HUES6 (cell line): Measurements from ENCODE around the gene BAZ2B.

Source experiments
- H3K27ac ChIP-seq: 2 replicates; pipeline ENCODE4 v1.7.0; 2013; ENCODE audit warnings: low read depth, mild to moderate bottlenecking, low read length, inconsistent platforms
- H3K27me3 ChIP-seq: 2 replicates; pipeline ENCODE4 v1.6.1; 2013; ENCODE audit warnings: low read length; ENCODE audit not compliant: control insufficient read depth, insufficient read depth
- H3K36me3 ChIP-seq: 2 replicates; pipeline ENCODE4 v1.6.1; 2013; ENCODE audit warnings: low read length; ENCODE audit not compliant: control insufficient read depth, insufficient read depth
- H3K4me1 ChIP-seq: 2 replicates; pipeline ENCODE4 v1.6.1; 2013; ENCODE audit warnings: low read length; ENCODE audit not compliant: control insufficient read depth, insufficient read depth
- H3K4me3 ChIP-seq: 2 replicates; pipeline ENCODE4 v1.5.1; 2013; ENCODE audit warnings: low read depth, low read length
- H3K9ac ChIP-seq: one replicate; pipeline ENCODE4 v1.6.1; 2013; ENCODE audit warnings: mild to moderate bottlenecking, low read length
- H3K9me3 ChIP-seq: 2 replicates; pipeline ENCODE4 v1.6.1; 2013; ENCODE audit warnings: low read depth, low read length; ENCODE audit not compliant: control insufficient read depth, insufficient read depth

BAZ2B gene

DNA sequence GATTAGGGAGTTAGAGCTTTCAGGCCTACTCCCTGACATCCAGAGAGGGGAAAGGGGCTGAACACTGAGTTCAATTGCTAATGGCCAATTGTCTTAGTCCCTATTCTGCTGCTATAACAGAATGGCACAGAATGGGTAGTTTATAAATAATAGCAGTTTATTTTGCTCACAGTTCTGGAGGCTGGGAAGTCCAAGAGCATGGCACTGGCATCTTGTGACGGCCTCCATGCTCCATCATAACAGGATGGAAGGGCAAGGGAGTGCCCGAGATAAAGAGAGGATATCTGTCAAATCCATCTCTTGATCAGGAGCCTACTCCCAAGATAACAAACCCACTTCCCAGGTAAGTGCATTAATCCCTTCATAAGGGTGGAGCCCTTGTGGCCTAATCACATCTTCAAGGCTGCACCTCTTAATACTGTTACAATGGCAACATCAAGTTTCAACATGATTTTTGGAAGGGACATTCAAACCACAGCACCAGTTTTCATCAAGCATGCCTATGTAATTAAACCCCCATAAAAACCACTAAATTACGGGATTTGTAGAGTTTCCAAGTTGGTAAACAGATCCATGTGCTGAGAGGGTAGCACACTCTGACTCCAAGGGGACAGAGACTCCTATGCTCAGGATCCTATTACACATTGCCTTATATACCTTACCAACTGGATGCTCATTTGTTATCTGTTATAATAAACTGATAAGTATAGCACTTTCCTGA is 44.6 kb downstream of the BAZ2B start:
- no peak overlapping the region for H3K27ac ChIP-seq

DNA sequence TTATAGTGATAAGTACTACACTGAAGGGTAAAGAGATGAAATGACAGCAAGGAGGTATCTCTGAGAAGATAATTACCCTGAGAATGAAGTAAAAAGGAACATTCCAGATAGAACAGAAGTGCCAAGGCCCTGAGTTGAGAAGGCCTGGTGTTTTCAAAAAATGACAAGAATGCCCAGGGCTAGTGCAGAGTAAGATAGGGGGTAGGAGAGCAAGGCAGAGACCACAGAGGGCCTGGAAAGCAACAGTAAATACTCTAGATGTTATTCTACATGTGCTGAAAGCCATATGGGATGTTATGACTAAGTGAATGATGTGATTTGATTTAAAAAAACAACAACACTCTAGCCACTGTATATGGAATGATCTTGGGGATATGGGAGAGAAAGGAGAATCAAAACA is 52.3 kb downstream of the BAZ2B start:
- Histone ChIP-seq H3K9me3 (no peaks in the 10 kb centered on the region), H3K4me1 (no peaks in the 10 kb centered on the region), H3K4me3 (no peak overlapping the region), H3K27ac (no peak overlapping the region), H3K36me3 (no peaks in the 10 kb centered on the region), H3K27me3 (no peaks in the 10 kb centered on the region), H3K9ac (no peak overlapping the region)

More for the DNA sequence above, 44.6 kb downstream of the BAZ2B start:
- H3K4me3 ChIP-seq, result no peak overlapping the region
- peaks cover 21% of the 10 kb centered on the region for H3K9me3 ChIP-seq
- no peak overlapping the region for H3K9ac ChIP-seq
- H3K27me3 ChIP-seq, result no peaks in the 10 kb centered on the region
- H3K36me3 ChIP-seq, result no peaks in the 10 kb centered on the region
- H3K4me1 ChIP-seq, result peaks cover 3% of the 10 kb centered on the region; the same call in 1 of the 2 replicates

DNA sequence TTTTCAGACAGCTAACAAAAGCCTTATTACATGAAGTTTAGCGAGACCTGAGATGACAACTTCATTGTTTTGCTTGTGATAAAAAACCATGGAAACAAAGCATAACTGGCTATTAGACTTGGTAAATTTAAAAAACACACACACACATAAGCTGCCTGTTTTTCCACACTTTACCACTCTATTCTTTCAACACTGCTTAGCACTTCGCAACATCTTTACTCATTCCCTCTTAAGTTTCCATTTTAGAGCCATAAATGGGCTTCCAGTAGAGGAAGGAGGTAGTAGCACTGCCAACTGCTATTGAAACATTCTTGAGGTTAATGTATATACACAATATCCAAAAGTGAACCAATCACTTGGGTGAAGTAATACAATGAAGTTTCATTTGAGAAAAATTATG is 54.1 kb downstream of the BAZ2B start:
- H3K36me3 ChIP-seq, result no peaks in the 10 kb centered on the region
- no peak overlapping the region for H3K27ac ChIP-seq
- H3K9ac ChIP-seq, result no peak overlapping the region
- H3K4me1 ChIP-seq, result no peaks in the 10 kb centered on the region; the same call in 1 of the 2 replicates
- H3K9me3 ChIP-seq, result no peaks in the 10 kb centered on the region
- H3K27me3 ChIP-seq, result no peaks in the 10 kb centered on the region
- H3K4me3 ChIP-seq, result no peak overlapping the region

DNA sequence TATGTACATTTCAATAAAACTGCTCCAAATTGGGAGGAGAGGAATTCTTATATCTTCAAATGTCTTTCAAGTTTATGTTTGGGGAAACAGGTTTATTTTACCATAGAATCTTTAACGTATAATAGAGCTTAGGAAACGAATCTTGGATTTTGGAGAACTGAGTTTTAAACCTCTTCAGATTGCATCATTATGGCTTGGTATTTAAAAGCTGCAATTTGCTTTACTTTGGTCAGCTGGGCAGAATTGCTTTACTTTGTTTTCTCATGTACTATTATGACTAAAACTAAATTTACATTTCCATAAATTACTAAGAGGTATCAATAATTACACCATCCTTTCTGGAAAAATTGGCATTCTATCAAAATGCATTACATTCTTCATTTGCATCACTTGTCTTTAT is 54.6 kb downstream of the BAZ2B start:
- Histone ChIP-seq H3K9me3 (no peaks in the 10 kb centered on the region), H3K4me3 (no peak overlapping the region), H3K27me3 (no peaks in the 10 kb centered on the region), H3K4me1 (no peaks in the 10 kb centered on the region; the same call in 1 of the 2 replicates), H3K27ac (no peak overlapping the region), H3K36me3 (no peaks in the 10 kb centered on the region), H3K9ac (no peak overlapping the region)

DNA sequence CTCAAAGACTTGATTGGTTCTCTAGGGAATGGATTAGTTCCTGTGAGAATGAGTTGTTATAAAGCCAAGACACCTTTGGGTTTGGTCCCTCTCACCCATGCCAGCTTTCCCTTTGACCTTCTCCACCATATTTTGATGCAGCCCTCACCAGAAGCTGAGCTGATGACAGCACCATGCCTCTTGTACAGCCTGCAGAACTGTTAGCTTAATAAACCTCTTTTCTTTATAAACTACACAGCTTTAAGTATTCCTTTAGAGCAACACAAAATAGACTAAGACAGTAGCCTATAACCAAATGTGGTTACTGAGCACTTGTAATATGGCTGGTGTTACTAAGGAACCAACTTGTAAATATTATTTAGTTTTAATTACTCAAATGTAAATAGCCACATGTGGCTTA is 55.1 kb downstream of the BAZ2B start:
- H3K9me3 ChIP-seq, result no peaks in the 10 kb centered on the region
- no peak overlapping the region for H3K9ac ChIP-seq
- H3K4me3 ChIP-seq, result no peak overlapping the region
- no peaks in the 10 kb centered on the region for H3K36me3 ChIP-seq
- no peaks in the 10 kb centered on the region for H3K27me3 ChIP-seq
- H3K4me1 ChIP-seq, result no peaks in the 10 kb centered on the region; the same call in 1 of the 2 replicates
- no peak overlapping the region for H3K27ac ChIP-seq

DNA sequence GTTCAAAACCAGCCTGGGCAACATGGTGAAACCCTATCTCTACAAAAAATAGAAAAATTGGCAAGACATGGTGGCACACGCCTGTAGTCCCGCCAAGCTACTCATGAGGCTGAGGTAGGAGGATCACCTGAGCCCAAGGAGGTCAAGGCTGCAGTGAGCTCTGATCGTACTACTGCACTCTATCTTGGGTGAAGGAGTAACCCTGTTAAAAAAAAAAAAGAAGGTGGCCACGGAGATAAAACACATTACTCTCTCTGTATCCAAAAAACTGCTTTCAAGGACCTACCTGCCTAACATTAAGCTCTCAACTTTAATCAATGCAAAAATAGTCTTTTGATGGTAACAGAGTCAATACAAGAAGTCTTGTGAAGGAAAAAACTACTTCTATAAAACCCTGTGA is 57.3 kb downstream of the BAZ2B start:
- Histone ChIP-seq H3K27me3 (no peaks in the 10 kb centered on the region), H3K4me1 (no peaks in the 10 kb centered on the region; the same call in 1 of the 2 replicates), H3K4me3 (no peak overlapping the region), H3K36me3 (no peaks in the 10 kb centered on the region), H3K27ac (no peak overlapping the region), H3K9ac (no peak overlapping the region), H3K9me3 (no peaks in the 10 kb centered on the region)

DNA sequence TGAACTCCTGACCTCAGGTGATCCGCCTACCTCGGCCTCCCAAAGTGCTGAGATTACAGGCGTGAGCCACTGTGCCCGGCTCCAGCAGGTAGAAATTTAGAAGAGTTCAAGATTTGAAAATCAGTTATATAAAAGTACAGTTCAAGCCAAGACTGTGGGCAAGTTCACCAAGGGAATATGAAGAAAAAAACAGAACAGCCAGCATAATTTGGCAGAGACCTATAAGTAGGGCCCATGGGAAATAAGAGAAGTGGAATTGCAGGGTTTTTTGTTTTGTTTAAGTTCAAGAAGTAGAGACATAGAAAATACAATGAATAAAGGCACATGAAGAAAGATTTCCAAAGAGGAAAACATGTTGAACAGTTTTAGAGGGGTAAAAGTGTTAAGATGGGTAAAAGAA is 57.9 kb downstream of the BAZ2B start:
- Histone ChIP-seq H3K27me3 (no peaks in the 10 kb centered on the region), H3K9ac (no peak overlapping the region), H3K27ac (no peak overlapping the region), H3K4me3 (no peak overlapping the region), H3K9me3 (no peaks in the 10 kb centered on the region), H3K4me1 (no peaks in the 10 kb centered on the region; the same call in 1 of the 2 replicates), H3K36me3 (no peaks in the 10 kb centered on the region)

DNA sequence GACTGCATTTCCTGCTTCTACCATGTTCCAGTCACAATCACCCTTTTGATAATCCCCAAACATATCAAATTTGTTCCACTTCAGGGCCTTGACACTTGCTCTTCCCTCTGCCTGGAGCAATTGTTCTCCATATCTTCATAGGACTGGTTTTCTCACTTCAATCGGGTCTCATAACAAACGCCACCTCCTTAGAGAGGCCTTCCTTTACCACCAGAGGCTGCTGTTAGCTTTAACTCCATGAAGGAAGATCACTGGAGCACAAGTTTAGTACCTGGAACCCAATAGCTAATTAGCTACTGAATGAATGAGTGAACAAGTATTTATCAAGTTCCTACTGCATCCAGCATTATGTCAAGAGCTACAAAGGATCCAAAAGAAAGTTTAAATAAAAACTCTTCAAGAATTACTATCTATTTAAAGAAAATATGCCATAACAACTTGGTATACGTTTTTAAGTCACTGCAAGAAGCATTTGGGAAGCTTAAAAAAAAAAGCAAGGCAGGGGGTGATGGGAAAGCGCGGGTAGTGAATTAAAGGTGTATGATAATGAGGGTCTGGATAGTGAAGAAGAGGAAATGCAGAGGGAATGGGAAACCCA is 58.8 kb downstream of the BAZ2B start:
- H3K4me1 ChIP-seq, result no peaks in the 10 kb centered on the region; the same call in 1 of the 2 replicates

DNA sequence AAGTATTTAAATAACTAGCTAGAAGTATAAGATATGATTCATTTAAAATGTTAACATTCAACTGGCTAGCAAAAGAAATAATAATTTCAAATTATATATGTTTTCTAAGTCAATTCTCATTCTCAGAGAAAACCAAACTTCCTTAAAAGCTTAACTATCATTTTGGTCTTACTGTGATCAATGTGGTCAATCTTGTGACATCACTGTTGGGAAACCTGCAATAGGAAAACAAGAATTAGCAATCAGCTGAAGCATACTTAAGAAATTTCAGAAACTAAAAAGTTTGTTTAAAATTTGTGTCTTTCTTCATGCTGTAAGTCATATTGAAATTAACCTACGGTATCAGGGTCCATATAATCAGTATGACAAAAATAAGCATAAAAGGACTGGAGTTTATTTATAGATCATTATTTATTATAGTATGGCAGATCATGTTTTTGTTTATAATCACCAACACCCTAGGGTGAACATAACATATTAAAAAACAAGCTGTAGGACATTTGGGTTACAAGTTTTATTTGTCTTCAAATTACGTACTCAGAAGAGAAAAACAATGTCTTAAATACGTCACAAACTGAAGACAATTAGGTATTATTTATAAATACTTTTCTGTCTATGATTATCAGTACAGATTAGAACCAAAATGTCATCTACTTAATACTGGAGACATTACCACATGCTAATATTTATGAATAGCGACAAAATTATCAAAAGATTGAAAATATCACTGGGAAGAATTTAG is 60.5 kb downstream of the BAZ2B start:
- H3K9ac ChIP-seq, result no peak overlapping the region
- no peaks in the 10 kb centered on the region for H3K36me3 ChIP-seq
- H3K4me1 ChIP-seq, result no peaks in the 10 kb centered on the region; the same call in 1 of the 2 replicates
- H3K4me3 ChIP-seq, result no peak overlapping the region
- H3K27ac ChIP-seq, result no peak overlapping the region
- no peaks in the 10 kb centered on the region for H3K27me3 ChIP-seq
- H3K9me3 ChIP-seq, result no peaks in the 10 kb centered on the region

More for the DNA sequence above, 58.8 kb downstream of the BAZ2B start:
- H3K9ac ChIP-seq, result no peak overlapping the region
- no peaks in the 10 kb centered on the region for H3K36me3 ChIP-seq
- no peaks in the 10 kb centered on the region for H3K27me3 ChIP-seq
- no peak overlapping the region for H3K4me3 ChIP-seq
- no peaks in the 10 kb centered on the region for H3K9me3 ChIP-seq
- no peak overlapping the region for H3K27ac ChIP-seq

DNA sequence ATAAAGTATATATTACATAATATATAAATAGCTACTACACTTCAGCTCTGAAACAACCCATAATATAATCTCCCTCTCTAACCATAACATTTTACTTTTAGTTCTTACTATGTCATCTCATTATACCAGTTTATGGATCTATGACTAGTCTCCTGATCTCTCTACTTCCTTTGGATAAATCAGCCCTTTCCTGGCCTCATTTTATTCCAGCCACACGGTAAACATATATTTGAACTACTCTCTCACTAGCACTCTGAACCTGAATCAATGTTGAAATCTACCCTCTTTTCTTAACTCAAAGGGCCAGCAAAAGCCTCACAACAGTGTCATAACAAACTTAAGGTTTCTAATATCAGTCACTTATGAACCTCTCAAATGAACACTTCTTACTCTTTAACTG is 62.6 kb downstream of the BAZ2B start:
- H3K27me3 ChIP-seq, result no peaks in the 10 kb centered on the region
- H3K9me3 ChIP-seq, result no peaks in the 10 kb centered on the region
- H3K9ac ChIP-seq, result no peak overlapping the region
- H3K27ac ChIP-seq, result no peak overlapping the region
- no peak overlapping the region for H3K4me3 ChIP-seq
- no peaks in the 10 kb centered on the region for H3K36me3 ChIP-seq
- no peaks in the 10 kb centered on the region; the same call in 1 of the 2 replicates for H3K4me1 ChIP-seq

DNA sequence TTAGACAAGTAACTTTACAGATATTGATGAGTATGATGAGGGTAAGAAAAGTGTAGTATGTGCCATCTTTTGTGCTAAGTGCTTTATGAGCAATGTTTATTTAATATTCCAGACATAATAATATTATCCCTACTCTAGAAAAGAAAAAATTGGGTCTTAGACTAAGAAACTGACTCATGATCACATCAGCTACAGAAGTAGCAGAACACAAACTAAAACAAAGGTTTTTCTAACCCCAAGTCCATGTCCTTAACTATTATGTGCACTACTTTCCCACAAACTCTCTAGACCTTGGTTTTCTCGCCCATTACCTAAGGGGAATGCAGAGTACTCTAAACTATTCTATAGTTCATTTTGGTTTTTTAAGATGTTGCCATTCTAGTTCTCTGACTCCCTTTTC is 64.5 kb downstream of the BAZ2B start:
- Histone ChIP-seq H3K27me3 (no peaks in the 10 kb centered on the region), H3K27ac (no peak overlapping the region), H3K9me3 (no peaks in the 10 kb centered on the region), H3K4me1 (no peaks in the 10 kb centered on the region), H3K4me3 (no peak overlapping the region), H3K9ac (no peak overlapping the region), H3K36me3 (no peaks in the 10 kb centered on the region)
